ENCODE results near the gene OR51V1. TPM values are rescaled to one million over a fixed set of nuclear protein-coding genes. Genes with fewer than 3 reads are reported as not detected.
"Not testable (repeated sequence)": the region's sequence is repeated elsewhere in the genome, so short reads cannot be mapped to it uniquely, and the experiment has no call there.

The OR51V1 gene
- total and polyA plus RNA-seq, 2 of the 4 experiments (the other 2 are of a cell fraction): not detected

- BruUV-seq (replicated peaks); H3K4ac ChIP-seq (ENCODE audit: low read depth, low read length); H3K18ac ChIP-seq (ENCODE audit: low read depth, low read length); in situ Hi-C loops (cut with MboI; ENCODE audit: low sequenced_read_pairs); H3K9me3 ChIP-seq (ENCODE audit: control insufficient read depth, insufficient read depth, low read length); H3K4me1 ChIP-seq (ENCODE audit: control insufficient read depth, insufficient read depth, low read length); H3K14ac ChIP-seq (replicated peaks; ENCODE audit: low read depth, low read length); H2AK9ac ChIP-seq (replicated peaks; ENCODE audit: low read depth, low read length, poor library complexity); H2AK5ac ChIP-seq (ENCODE audit: low read depth, low read length); H2AFZ ChIP-seq (replicated peaks; ENCODE audit: low read length, poor library complexity); DNase-seq; H4K91ac ChIP-seq (ENCODE audit: insufficient read depth, low read depth, low read length); H3K23ac ChIP-seq (ENCODE audit: low read depth, low read length); H4K5ac ChIP-seq (ENCODE audit: low read depth, low read length); intact Hi-C loops (cut with micrococcal nuclease); POLR2A ChIA-PET (ENCODE audit: unreplicated experiment); H2BK5ac ChIP-seq (ENCODE audit: low read depth, low read length, poor library complexity, severe bottlenecking); H2BK120ac ChIP-seq (ENCODE audit: low read depth, low read length); H4K20me1 ChIP-seq (ENCODE audit: insufficient read depth, low read length); H3K4me3 ChIP-seq (ENCODE audit: insufficient read depth, low read depth, low read length); H3K4me2 ChIP-seq (ENCODE audit: low read depth, low read length); H3K36me3 ChIP-seq (ENCODE audit: control insufficient read depth, insufficient read depth, low read length); H3K9me1 ChIP-seq (ENCODE audit: insufficient read depth, low read length); H4K8ac ChIP-seq (ENCODE audit: low read depth in 2 of 2, low read length in 2 of 2); ATAC-seq (ENCODE audit: low read depth); dilution Hi-C loops (cut with HindIII; ENCODE audit: low sequenced_read_pairs, unreplicated experiment); H2BK20ac ChIP-seq (ENCODE audit: low read depth, low read length); H3K9ac ChIP-seq (ENCODE audit: low read depth, low read length); H2BK15ac ChIP-seq (ENCODE audit: low read depth, low read length); H3K27me3 ChIP-seq (ENCODE audit: control insufficient read depth, insufficient read depth, low read length); H3K27ac ChIP-seq (ENCODE audit: insufficient read depth, low read length); H3K56ac ChIP-seq (ENCODE audit: extremely low read depth, insufficient read depth, low read length); H3K79me1 ChIP-seq (ENCODE audit: low read depth in 1 of 2, low read length in 2 of 2); CTCF ChIA-PET: not testable (repeated sequence)
- 46% methylated on average over 4 of the region's 6 CpGs; no CpG with 5 or more reads in 1 of the 2 experiments for WGBS, 2 experiments (ENCODE audit: extremely low coverage in 2 of 2, insufficient read length in 1 of 2)
Measured at GRCh38 chr11:5164807-5165206, 35.7 kb downstream of the OR51V1 start.

GRCh38 chr11:5161045-5161444, 39.4 kb downstream of the OR51V1 start:
- CTCF ChIA-PET; BruUV-seq (replicated peaks); intact Hi-C loops (cut with micrococcal nuclease): not testable (repeated sequence)

More at GRCh38 chr11:5161045-5161444, 39.4 kb downstream of the OR51V1 start:
- H2AK5ac ChIP-seq (ENCODE audit: low read depth, low read length); H3K4ac ChIP-seq (ENCODE audit: low read depth, low read length); in situ Hi-C loops (cut with MboI; ENCODE audit: low sequenced_read_pairs); H3K9me1 ChIP-seq (ENCODE audit: insufficient read depth, low read length); H3K27ac ChIP-seq (ENCODE audit: insufficient read depth, low read length); H3K79me1 ChIP-seq (ENCODE audit: low read depth in 1 of 2, low read length in 2 of 2); H3K4me2 ChIP-seq (ENCODE audit: low read depth, low read length); DNase-seq; H2BK120ac ChIP-seq (ENCODE audit: low read depth, low read length); H2BK15ac ChIP-seq (ENCODE audit: low read depth, low read length); H2BK20ac ChIP-seq (ENCODE audit: low read depth, low read length); H3K56ac ChIP-seq (ENCODE audit: extremely low read depth, insufficient read depth, low read length); H2AK9ac ChIP-seq (replicated peaks; ENCODE audit: low read depth, low read length, poor library complexity); H3K14ac ChIP-seq (replicated peaks; ENCODE audit: low read depth, low read length); H4K20me1 ChIP-seq (ENCODE audit: insufficient read depth, low read length); dilution Hi-C loops (cut with HindIII; ENCODE audit: low sequenced_read_pairs, unreplicated experiment); H2AFZ ChIP-seq (replicated peaks; ENCODE audit: low read length, poor library complexity); ATAC-seq (ENCODE audit: low read depth); H3K27me3 ChIP-seq (ENCODE audit: control insufficient read depth, insufficient read depth, low read length); H3K4me1 ChIP-seq (ENCODE audit: control insufficient read depth, insufficient read depth, low read length); POLR2A ChIA-PET (ENCODE audit: unreplicated experiment); H3K4me3 ChIP-seq (ENCODE audit: insufficient read depth, low read depth, low read length); H3K36me3 ChIP-seq (ENCODE audit: control insufficient read depth, insufficient read depth, low read length); H4K91ac ChIP-seq (ENCODE audit: insufficient read depth, low read depth, low read length); H3K23ac ChIP-seq (ENCODE audit: low read depth, low read length); H3K9ac ChIP-seq (ENCODE audit: low read depth, low read length); H4K8ac ChIP-seq (ENCODE audit: low read depth in 2 of 2, low read length in 2 of 2); H4K5ac ChIP-seq (ENCODE audit: low read depth, low read length); H3K18ac ChIP-seq (ENCODE audit: low read depth, low read length); H2BK5ac ChIP-seq (ENCODE audit: low read depth, low read length, poor library complexity, severe bottlenecking); H3K9me3 ChIP-seq (ENCODE audit: control insufficient read depth, insufficient read depth, low read length): not testable (repeated sequence)
- WGBS, 2 experiments (ENCODE audit: extremely low coverage in 2 of 2, insufficient read length in 1 of 2): no CpG with 5 or more reads among the region's 1 CpG

Data from IMR-90 (cell line).